Suppressor macrophage (primary cell): ENCODE data around the gene TMPRSS2.
A peak's percentile ranks its signal among the peaks of the same experiment; 100 is the strongest.

Experiments
- DNase-seq, 4 experiments: peaks; one replicate each; pipeline ENCODE4 v3.0.0-alpha.2; 2020 to 2022

TMPRSS2 gene

GRCh38 chr21:41446586-41446985 lies 61.4 kb downstream of the TMPRSS2 start:
- no peak for DNase-seq

- DNase-seq = no peak
Observed at GRCh38 chr21:41445465-41445862, 62.5 kb downstream of the TMPRSS2 start.

- no peak for DNase-seq
Observed at GRCh38 chr21:41444703-41445464, 63.1 kb downstream of the TMPRSS2 start.

GRCh38 chr21:41443562-41443961 lies 64.4 kb downstream of the TMPRSS2 start:
- no peak for DNase-seq

DNA sequence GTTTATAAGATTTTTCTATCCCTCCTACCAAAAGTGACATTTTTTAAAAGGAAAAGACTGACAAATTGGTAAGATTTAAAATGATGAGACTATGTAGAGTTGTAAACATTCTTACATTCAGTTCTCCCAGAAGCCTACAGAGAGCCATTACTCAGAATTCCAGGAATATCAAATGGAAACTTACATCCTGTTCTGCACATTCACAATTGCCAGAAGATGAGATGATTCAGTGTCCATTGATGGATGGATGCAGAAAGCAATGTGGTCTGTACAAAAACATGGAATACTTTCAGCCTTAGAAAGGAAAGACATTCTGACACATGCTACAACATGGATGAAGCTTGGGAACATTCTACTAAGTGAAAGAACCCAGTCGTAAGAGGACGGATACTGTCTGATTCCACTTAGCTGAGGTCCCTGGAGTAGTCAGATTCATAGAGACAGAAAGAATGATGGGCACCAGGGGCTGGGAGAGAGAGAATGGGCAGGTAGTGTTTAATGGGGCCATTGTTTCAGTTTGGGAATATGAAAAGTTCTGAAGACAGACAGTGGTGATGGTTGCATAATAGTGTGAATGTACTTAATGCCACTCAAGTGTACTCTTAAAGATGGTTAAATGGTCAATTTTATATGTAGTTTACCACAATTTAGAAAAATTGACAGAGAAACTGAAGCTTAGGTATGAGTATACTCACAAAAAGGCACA lies 65.3 kb downstream of the TMPRSS2 start:
- DNase-seq = no peak

- DNase-seq = no peak
Observed at GRCh38 chr21:41441546-41441945, 66.4 kb downstream of the TMPRSS2 start.

DNA sequence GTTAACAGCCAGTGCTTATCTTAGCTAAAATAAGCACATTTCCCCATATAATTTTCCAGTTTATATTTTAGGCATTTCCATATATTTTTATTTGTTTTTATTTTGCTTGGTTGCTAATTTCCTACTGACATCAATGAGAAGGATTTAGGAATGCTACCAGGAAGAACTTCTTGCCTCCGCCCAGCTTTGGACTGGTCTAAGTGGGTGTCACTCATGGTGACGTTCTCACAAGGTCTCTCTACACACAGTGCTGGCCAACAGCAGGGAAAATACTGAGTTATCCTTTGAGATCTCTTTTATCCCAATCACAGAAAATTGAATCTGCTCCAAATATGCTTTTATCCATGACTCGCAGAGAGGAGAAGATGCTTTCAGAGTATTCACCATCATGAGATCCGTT lies 68.7 kb downstream of the TMPRSS2 start:
- no peak for DNase-seq

DNA sequence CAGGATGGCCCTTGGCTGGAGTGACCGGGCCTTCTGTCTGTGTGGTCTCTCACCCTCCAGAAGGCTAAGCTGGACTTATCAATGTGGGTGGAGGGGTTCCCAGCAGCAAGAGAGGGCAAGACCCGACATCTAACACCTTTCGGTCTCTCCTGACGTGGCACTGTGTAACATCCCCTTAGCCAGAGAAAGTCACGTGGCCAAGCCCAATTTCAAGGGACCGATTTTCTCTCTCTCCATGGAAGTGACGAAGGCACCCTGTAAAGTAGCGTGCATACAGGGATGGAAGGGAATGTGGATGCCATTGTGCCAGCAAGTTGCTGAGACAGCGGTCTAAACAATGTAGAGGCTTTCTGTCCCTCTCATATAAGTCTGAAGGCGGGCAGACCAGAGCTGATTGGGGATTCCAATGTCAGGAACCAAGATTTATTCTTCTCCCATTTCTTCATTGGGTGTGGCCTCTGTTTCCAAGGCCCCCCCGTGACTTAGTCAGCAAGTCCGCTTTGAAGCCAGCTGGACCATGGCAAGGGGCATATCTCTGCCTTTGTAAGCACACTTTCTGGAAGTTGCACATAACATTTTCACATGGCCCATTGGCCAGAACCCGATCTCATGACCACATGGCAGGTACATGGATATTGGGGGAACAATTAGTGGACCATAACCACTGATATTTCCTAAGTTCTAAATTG lies 69.4 kb downstream of the TMPRSS2 start:
- no peak for DNase-seq

GRCh38 chr21:41437729-41438128 lies 70.2 kb downstream of the TMPRSS2 start:
- DNase-seq = no peak

- no peak for DNase-seq
Observed at GRCh38 chr21:41435706-41436105, 72.3 kb downstream of the TMPRSS2 start.

DNA sequence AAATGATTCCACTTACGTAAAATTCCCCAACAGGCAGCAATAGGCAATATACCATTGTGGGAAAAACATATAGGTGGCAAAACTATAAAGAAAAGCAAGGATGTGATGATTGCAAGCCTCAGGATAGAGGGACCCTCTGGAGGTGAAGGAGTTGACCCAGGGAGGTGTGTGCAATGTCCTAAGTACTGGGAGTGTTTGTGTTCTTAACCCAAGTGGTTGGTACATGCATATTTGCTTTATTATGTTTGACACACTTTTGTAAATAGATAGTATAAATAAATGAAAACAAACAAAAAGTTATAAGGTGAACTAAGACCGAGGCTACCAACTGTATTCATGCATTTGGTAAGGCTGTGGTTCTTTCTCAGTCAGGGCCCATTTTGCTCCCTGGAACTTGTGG lies 74.4 kb downstream of the TMPRSS2 start:
- no peak for DNase-seq

GRCh38 chr21:41432562-41433460 lies 75.1 kb downstream of the TMPRSS2 start:
- no peak for DNase-seq

GRCh38 chr21:41431788-41432548 lies 76.0 kb downstream of the TMPRSS2 start:
- no peak for DNase-seq

DNA sequence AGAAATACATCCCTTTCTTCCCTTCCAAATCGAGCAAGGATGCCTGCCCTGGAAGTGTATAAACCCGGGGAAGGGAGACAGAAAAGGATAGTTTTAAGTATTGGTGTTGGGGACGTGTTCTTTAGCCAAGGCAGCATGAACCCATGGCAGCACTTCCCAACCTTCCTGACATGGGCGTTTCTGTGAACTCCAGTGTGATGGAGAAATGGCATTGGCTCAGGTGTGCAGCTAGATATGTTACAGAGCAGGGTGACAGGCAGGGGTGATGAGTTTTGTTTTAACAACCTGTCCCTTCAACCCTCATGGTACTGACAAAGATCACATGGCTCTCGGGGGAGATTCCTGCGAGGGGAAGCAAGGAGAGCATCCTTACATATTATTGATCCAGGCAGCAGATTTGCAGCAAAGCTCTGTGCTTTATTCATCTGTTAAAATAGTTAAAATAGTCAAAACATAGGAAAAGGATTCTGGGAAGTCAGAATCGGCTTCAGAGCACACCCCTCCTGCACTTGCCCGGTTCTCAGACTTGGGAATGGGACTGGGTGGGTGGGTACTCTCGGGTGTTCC lies 78.0 kb downstream of the TMPRSS2 start:
- DNase-seq = no peak

- DNase-seq = no peak
Observed at GRCh38 chr21:41429305-41429704, 78.7 kb downstream of the TMPRSS2 start.

GRCh38 chr21:41428847-41429246 lies 79.1 kb downstream of the TMPRSS2 start:
- DNase-seq = no peak

- no peak for DNase-seq
Observed at GRCh38 chr21:41428311-41428710, 79.6 kb downstream of the TMPRSS2 start.

GRCh38 chr21:41427556-41427955 lies 80.4 kb downstream of the TMPRSS2 start:
- no peak for DNase-seq

DNA sequence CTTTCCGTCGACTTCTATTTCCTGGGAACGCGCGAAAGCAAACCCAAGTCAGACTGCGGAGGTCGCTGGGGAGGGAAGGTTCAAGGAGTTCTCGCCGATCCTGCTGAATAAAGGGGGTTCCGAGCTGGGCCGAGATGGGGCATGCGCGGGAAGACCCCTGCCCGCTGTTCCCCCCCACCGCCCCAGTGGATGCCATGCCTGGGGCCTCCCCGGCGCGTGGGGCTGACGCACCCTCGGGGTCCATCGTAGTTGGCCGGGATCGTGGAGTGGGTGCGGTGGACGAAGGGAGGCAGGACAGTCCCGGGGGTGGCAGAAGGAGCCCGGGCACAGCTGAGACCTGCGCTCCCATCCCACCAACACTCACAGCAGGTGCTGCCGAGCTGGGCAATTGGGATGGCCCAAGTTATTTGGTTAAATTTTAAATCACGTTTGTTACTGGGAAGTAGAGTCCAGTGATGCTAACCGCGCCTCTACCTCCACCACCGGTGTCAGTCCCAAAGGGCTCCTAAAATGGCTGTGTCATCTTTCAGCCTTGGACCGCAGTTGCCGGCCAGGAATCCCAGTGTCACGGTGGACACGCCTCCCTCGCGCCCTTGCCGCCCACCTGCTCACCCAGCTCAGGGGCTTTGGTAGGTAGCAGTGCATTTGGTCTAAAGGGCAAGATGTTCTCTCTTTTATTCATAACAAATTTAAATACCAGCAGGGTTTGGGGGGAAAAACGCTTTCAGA lies 81.1 kb downstream of the TMPRSS2 start:
- no peak for DNase-seq

- DNase-seq = peak; percentile 43 to 74 (median 58)
Observed at GRCh38 chr21:41425954-41426675, 81.8 kb downstream of the TMPRSS2 start, which contains the start of gene MX1. Gene MX1, plus strand, starts transcription at chr21:41426239. Its CDS starts 5,832 bp downstream, at chr21:41432071.
